GM12878 (cell line): ENCODE data around the gene SNRK. TPM values are rescaled to one million over a fixed set of nuclear protein-coding genes. Genes with fewer than 3 reads are reported as not detected.

Source experiments
- ATAC-seq: fragments of 200-7000 bp; cut with Tn5 transposase; 3 replicates; pipeline ENCODE4 v1.9.1; 2020; ENCODE audit warnings: mild to moderate bottlenecking, moderate library complexity
- BruUV-seq: library from RNA; stranded (reverse); fragments of 400-500 nt; replicated peaks from 2 replicates; lab custom pipeline; 2021; lab: Mats Ljungman, UMichigan
- CTCF ChIA-PET: fragments of 300-600 bp; sonication (Branson Sonifier 250); formaldehyde crosslinking; extraction: SDS; loops from one replicate; lab custom pipeline; 2021; ENCODE audit warnings: inconsistent platforms; lab: Yijun Ruan, JAX
- POLR2A ChIA-PET: fragments of 350-600 bp; formaldehyde crosslinking; extraction: SDS; loops from one replicate; lab custom pipeline; 2021; ENCODE audit warnings: inconsistent platforms; lab: Charles Lee
- RAD21 ChIA-PET: fragments of 300-600 bp; sonication (Branson Sonifier 250); formaldehyde crosslinking; loops from one replicate; lab custom pipeline; 2023; ENCODE audit warnings: antibody characterized with exemption; ENCODE audit not compliant: unreplicated experiment; lab: Charles Lee
- SMC1A ChIA-PET: fragments of 300-600 bp; sonication (Branson Sonifier 250); formaldehyde crosslinking; loops from one replicate; lab custom pipeline; 2023; ENCODE audit not compliant: unreplicated experiment, uncharacterized antibody; lab: Charles Lee
- DNase-seq: peaks from one replicate; pipeline ENCODE4 v3.0.0-alpha.2; 2011; ENCODE audit warnings: low read depth, low spot score
- FAIRE-seq: peaks from 3 replicates; lab custom pipeline; 2011; peaks lifted over from hg19 to GRCh38; lab: Jason Lieb, UNC
- H2AFZ ChIP-seq: 2 replicates; pipeline ENCODE4 v1.6.0; 2011; ENCODE audit warnings: low read depth, low read length, control low read depth; ENCODE audit not compliant: control insufficient read depth
- H3K27ac ChIP-seq: 2 replicates; pipeline ENCODE4 v1.5.1; 2011; ENCODE audit warnings: control low read depth; ENCODE audit not compliant: control insufficient read depth, insufficient read depth
- H3K27me3 ChIP-seq, 2 experiments: replicated peaks in 1 of 2; 2 replicates each; pipeline versions ENCODE4 v1.6.0 to v1.6.1; 2011; ENCODE audit warnings: low read length in 1 of 2; ENCODE audit not compliant: control insufficient read depth in 2 of 2, insufficient read depth in 2 of 2
- H3K36me3 ChIP-seq, 2 experiments: 2 replicates each; pipeline ENCODE4 v1.5.1; 2011; ENCODE audit warnings: low read length in 1 of 2; ENCODE audit not compliant: control insufficient read depth in 2 of 2, insufficient read depth in 2 of 2
- H3K4me1 ChIP-seq: 2 replicates; pipeline ENCODE4 v1.6.1; 2011; ENCODE audit warnings: mild to moderate bottlenecking, low read length, moderate library complexity, mixed read lengths; ENCODE audit not compliant: control insufficient read depth, insufficient read depth
- H3K4me2 ChIP-seq: 2 replicates; pipeline ENCODE4 v1.6.0; 2011; ENCODE audit warnings: control low read depth; ENCODE audit not compliant: control insufficient read depth, insufficient read depth
- H3K4me3 ChIP-seq: fragments of 200-600 bp; sonication (generic); 2 replicates; pipeline ENCODE4 v1.5.1; 2016
- H3K79me2 ChIP-seq: 2 replicates; pipeline ENCODE4 v1.6.0; 2011; ENCODE audit warnings: low read length; ENCODE audit not compliant: control insufficient read depth, insufficient read depth
- H3K9ac ChIP-seq: 2 replicates; pipeline ENCODE4 v1.8.0; 2011; ENCODE audit warnings: low read length, control low read depth, mixed read lengths; ENCODE audit not compliant: control insufficient read depth, insufficient read depth
- H3K9me3 ChIP-seq: replicated peaks from 3 replicates; pipeline ENCODE4 v1.5.1; 2011; ENCODE audit warnings: mild to moderate bottlenecking, low read length; ENCODE audit not compliant: control insufficient read depth, insufficient read depth
- H4K20me1 ChIP-seq: 2 replicates; pipeline ENCODE4 v1.6.0; 2011; ENCODE audit not compliant: control insufficient read depth, insufficient read depth
- CEBPZ ChIP-seq: fragments of 150-350 bp; IDR thresholded peaks from 2 replicates; pipeline ENCODE4 v1.6.1; 2016; ENCODE audit warnings: low read depth, low read length
- DPF2 ChIP-seq: fragments of 450-650 bp; IDR thresholded peaks from 2 replicates; pipeline ENCODE4 v1.6.1; 2017; ENCODE audit warnings: mild to moderate bottlenecking
- ESRRA ChIP-seq: IDR thresholded peaks from 2 replicates; pipeline ENCODE4 v1.6.1; 2012; ENCODE audit warnings: mild to moderate bottlenecking, low read length, improper control_type of control experiment
- MAX ChIP-seq: IDR thresholded peaks from 2 replicates; pipeline ENCODE4 v1.6.1; 2012; ENCODE audit warnings: low read depth, low read length, improper control_type of control experiment
- MLLT1 ChIP-seq: fragments of 450-650 bp; IDR thresholded peaks from 2 replicates; pipeline ENCODE4 v1.6.1; 2016; ENCODE audit warnings: mild to moderate bottlenecking
- PKNOX1 ChIP-seq: fragments of 450-650 bp; IDR thresholded peaks from 2 replicates; pipeline ENCODE4 v1.6.1; 2016; ENCODE audit warnings: mild to moderate bottlenecking
- PML ChIP-seq: IDR thresholded peaks from 2 replicates; pipeline ENCODE4 v1.6.1; 2012; ENCODE audit warnings: low read length, inconsistent platforms
- RAD21 ChIP-seq: IDR thresholded peaks from 2 replicates; pipeline ENCODE4 v1.6.1; 2011; ENCODE audit warnings: mild to moderate bottlenecking, low read depth, low read length, moderate library complexity; ENCODE audit not compliant: insufficient read depth
- SMC3 ChIP-seq: IDR thresholded peaks from 2 replicates; pipeline ENCODE4 v1.6.1; 2011; ENCODE audit warnings: low read length, improper control_type of control experiment, borderline replicate concordance
- SUPT20H ChIP-seq: IDR thresholded peaks from 2 replicates; pipeline ENCODE4 v1.6.1; 2011; ENCODE audit warnings: low read depth, mild to moderate bottlenecking, low read length, moderate library complexity, borderline replicate concordance; ENCODE audit not compliant: control insufficient read depth
- SUZ12 ChIP-seq: fragments of 200-600 bp; sonication (generic); IDR thresholded peaks from one replicate; pipeline ENCODE4 v1.6.1; 2018; ENCODE audit warnings: antibody characterized with exemption, mild to moderate bottlenecking; ENCODE audit not compliant: unreplicated experiment
- TARDBP ChIP-seq: IDR thresholded peaks from 2 replicates; pipeline ENCODE4 v1.6.1; 2016; ENCODE audit warnings: borderline replicate concordance
- TBL1XR1 ChIP-seq: IDR thresholded peaks from 2 replicates; pipeline ENCODE4 v1.6.1; 2012; ENCODE audit warnings: low read depth, low read length, improper control_type of control experiment
- ZBTB40 ChIP-seq: fragments of 450-650 bp; IDR thresholded peaks from 2 replicates; pipeline ENCODE4 v1.6.1; 2016; ENCODE audit warnings: mild to moderate bottlenecking, moderate library complexity, borderline replicate concordance
- WGBS: methylation state at CpG from one replicate; pipeline ENCODE4 v1.1.6; 2016; ENCODE audit warnings: low lambda C conversion rate; ENCODE audit not compliant: insufficient replicate concordance, insufficient coverage; ENCODE audit errors: missing lambda C conversion rate; 5-methylcytosine and 5-hydroxymethylcytosine counted together
- in situ Hi-C: fragments of 300-500 bp; cut with MboI; formaldehyde crosslinking; loops from 9 replicates; pipeline ENCODE4 v1.14.3; 2018; ENCODE audit warnings: mixed read lengths
- intact Hi-C: fragments of 100-400 bp; cut with micrococcal nuclease; formaldehyde crosslinking; loops from one replicate; pipeline ENCODE4 v1.14.2; 2022; ENCODE audit not compliant: unreplicated experiment
- polyA plus RNA-seq, 11 experiments: library from polyadenylated mRNA; depleted of rRNA in 4 of 11; unstranded in 6 of 11; stranded (reverse) in 5 of 11; fragments of >200 nt; fragmentation: Nextera tagmentation in 4 of 11; fragmentation: Illumina TruSeq in 1 of 11; extraction: Ambion mirVana in 4 of 11; extraction: Trizol in 1 of 11; gene quantifications; 1 replicate in 1 of 11; 2 replicates in 10 of 11; pipeline versions ENCODE4 v1.2.1 to v1.2.3, GENCODE V29; 2011 to 2016; ENCODE audit warnings: inconsistent platforms in 2 of 11, missing spikeins in 2 of 11, low read depth in 1 of 11
- total RNA-seq, 4 experiments: library from RNA; depleted of rRNA in 3 of 4; stranded (reverse); fragments of >200 nt in 3 of 4; fragmentation: Illumina TruSeq in 1 of 4; extraction: Trizol in 1 of 4; gene quantifications; 2 replicates each; pipeline versions ENCODE4 v1.2.1 to v1.2.3, GENCODE V29; 2013 to 2021

SNRK gene
- total and polyA plus RNA-seq, 10 of the 15 experiments (the other 5 are each of a cell fraction or from before 2014, with no cell fraction given), result 1.6 to 12.1 (median 7.6) TPM

- no peak overlapping the region for H3K4me3 ChIP-seq
- H3K27me3 ChIP-seq, result no peaks in the 10 kb centered on the region
- no peak overlapping the region for H3K4me2 ChIP-seq
- ChIA-PET RAD21 (no interaction called here), CTCF (interaction anchor here (0.9 kb wide), 1 partner anchor 22 kb away, joined by 3 read pairs; no protein-coding TSS in a partner anchor), SMC1A (interaction anchor here (0.7 to 1.9 kb wide), 3 partner anchors 8 to 23 kb away, joined by 3 to 6 read pairs (median 3); no protein-coding TSS in a partner anchor), POLR2A (no interaction called here)
- H4K20me1 ChIP-seq, result no peaks in the 10 kb centered on the region
- WGBS, result 97% methylated on average over 3 of the region's 3 CpGs
- no peaks in the 10 kb centered on the region for H3K36me3 ChIP-seq
- ATAC-seq, result no peak
- no peak overlapping the region for H2AFZ ChIP-seq
- no peaks in the 10 kb centered on the region; the same call in 1 of the 2 replicates for H3K79me2 ChIP-seq
- no peak for FAIRE-seq
- no peak overlapping the region for H3K9ac ChIP-seq
- intact Hi-C loops (no loop called here), in situ Hi-C loops (no loop called here)
- peaks cover 2% of the 10 kb centered on the region; the same call in 2 of the 3 replicates for H3K9me3 ChIP-seq
- H3K27ac ChIP-seq, result no peak overlapping the region
- BruUV-seq, result no TSS peak
- no peaks in the 10 kb centered on the region for H3K4me1 ChIP-seq
- DNase-seq, result no peak
- TF ChIP-seq SUPT20H (no peak), PML (no peak), MAX (no peak), PKNOX1 (no peak), ESRRA (no peak), SMC3 (no peak), TBL1XR1 (no peak), MLLT1 (no peak), SUZ12 (no peak), DPF2 (no peak), ZBTB40 (no peak), TARDBP (no peak), RAD21 (no peak), CEBPZ (no peak)
Measured at GRCh38 chr3:43319794-43320193, 33.5 kb downstream of the SNRK start.
